A673 (cell line): ENCODE results near the gene SSNA1.

ENCODE experiments used
- EZH2 ChIP-seq: fragments of 200-600 bp; sonication (generic); IDR thresholded peaks from 2 replicates; pipeline ENCODE4 v1.6.1; 2017; ENCODE audit warnings: borderline replicate concordance, low read depth, mild to moderate bottlenecking, mixed read lengths, antibody characterized with exemption, low read length; ENCODE audit not compliant: poor library complexity, severe bottlenecking
- TF ChIP-seq, protein P1 (sequence below): fragments of 300-800, 200-600 bp; sonication (generic); conservative IDR thresholded peaks from 2 replicates; pipeline ENCODE4 v1.5.1; 2017; ENCODE audit warnings: low read depth, mild to moderate bottlenecking, antibody characterized with exemption, low read length, moderate library complexity, mixed read lengths

DNA sequence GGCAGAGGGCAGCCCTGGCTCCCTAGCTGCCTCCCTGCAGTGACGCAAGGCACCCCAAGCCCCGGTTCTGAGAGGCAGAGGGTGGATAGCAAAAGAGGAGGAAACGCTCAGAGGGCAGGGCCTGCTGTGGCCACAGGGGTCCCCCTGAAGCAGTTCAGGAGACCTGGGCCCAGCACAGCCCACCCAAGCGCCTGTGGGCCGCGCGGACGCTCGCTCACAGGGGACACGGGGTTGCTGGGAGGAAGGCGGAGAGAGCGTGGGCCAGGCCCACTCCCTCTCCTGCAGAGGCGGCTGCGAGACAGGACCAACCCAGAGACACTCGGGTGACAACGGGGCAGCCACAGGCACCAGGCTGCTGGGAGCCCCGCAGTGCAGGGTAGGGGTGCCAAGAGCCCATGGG lies 8.7 kb upstream of the SSNA1 start:
- TF ChIP-seq, protein P1, sequence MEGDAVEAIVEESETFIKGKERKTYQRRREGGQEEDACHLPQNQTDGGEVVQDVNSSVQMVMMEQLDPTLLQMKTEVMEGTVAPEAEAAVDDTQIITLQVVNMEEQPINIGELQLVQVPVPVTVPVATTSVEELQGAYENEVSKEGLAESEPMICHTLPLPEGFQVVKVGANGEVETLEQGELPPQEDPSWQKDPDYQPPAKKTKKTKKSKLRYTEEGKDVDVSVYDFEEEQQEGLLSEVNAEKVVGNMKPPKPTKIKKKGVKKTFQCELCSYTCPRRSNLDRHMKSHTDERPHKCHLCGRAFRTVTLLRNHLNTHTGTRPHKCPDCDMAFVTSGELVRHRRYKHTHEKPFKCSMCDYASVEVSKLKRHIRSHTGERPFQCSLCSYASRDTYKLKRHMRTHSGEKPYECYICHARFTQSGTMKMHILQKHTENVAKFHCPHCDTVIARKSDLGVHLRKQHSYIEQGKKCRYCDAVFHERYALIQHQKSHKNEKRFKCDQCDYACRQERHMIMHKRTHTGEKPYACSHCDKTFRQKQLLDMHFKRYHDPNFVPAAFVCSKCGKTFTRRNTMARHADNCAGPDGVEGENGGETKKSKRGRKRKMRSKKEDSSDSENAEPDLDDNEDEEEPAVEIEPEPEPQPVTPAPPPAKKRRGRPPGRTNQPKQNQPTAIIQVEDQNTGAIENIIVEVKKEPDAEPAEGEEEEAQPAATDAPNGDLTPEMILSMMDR, result no peak
- no peak for TF ChIP-seq EZH2
